HG03060 (cell line): ENCODE data around the gene CEMP1.

Source experiments
- ATAC-seq: cut with Tn5 transposase; IDR thresholded peaks from one replicate; pipeline ENCODE4 v1.9.1; 2021; ENCODE audit warnings: low read depth, moderate number of reproducible peaks; ENCODE audit not compliant: unreplicated experiment

Gene CEMP1

DNA sequence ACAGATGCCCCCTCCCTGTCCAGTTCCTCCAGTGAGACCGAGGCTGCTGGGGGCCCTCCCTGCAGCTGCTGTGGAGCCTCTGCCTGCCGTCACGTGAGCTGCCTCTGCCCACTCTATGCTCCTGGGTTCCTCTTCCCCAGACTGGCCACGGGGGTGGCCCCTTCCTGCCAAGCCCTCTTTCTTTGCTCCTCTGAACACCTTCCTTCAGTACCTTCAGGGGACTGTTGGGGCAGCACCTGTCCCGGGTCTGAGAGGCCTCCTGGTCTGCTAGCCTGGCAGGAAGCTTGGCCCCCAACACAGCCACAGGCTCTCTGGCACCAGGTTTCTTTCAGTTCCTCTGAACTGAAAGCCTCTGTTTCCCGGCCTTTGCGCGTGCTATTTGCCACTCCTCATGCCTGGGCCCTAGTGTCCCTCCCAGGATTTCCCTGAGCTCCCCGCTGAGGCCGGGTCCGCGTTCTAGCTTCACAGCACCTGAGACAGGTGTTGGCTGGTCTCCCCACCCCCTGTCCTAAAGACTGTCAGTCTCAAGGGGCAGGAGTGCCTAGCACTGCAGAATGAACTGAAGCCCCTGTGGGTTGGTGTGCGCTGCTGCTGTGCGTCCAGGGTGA is 24.1 kb downstream of the CEMP1 start:
- no peak for ATAC-seq

GRCh38 chr16:2505695-2506094 is 25.5 kb downstream of the CEMP1 start:
- ATAC-seq: no peak

DNA sequence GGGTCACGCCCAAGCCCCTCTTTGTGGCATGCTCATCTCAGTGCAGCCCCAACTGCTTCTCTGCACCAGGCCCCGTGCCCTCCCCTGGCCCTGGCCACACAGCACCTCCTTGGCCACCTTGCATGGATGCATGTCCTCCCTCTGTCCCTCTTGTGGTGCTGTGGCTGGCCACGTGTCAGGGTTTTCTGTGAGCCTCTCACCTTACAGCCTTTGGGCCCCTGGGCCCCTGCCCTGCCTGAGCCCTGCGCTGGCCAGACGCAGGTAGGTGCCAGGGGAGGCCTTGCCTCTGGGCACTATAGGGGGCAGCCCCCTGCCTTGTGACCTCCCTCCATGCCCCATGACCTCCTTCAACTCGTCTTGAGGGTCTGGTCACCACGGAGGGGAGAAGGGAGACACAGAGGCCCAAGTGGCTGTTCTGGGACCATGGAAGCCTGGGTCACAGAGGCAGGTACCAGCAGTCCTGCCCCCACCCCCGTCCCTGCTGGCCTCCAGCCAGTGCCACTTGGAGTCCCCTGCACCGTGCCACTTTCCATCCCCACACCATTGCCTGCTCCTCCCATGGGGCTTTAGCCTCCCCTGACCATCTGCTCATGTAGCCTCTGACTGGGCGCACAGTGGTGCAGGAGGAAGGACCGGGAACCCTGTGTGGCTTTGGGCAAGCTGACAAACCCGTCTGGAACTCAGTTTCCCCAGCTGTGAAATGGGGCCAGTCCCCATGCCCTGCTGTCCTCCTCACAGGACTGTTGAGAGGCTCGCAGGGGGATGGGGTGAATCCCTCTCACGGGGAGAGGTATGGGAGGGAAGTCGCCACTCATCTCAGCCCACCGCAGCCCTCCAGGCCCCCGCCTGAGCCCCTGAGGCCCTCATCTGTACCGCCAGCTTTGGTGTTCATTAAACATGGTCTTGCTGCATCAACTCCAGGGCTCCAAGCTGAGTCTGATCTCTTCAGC is 29.0 kb downstream of the CEMP1 start:
- no peak for ATAC-seq

DNA sequence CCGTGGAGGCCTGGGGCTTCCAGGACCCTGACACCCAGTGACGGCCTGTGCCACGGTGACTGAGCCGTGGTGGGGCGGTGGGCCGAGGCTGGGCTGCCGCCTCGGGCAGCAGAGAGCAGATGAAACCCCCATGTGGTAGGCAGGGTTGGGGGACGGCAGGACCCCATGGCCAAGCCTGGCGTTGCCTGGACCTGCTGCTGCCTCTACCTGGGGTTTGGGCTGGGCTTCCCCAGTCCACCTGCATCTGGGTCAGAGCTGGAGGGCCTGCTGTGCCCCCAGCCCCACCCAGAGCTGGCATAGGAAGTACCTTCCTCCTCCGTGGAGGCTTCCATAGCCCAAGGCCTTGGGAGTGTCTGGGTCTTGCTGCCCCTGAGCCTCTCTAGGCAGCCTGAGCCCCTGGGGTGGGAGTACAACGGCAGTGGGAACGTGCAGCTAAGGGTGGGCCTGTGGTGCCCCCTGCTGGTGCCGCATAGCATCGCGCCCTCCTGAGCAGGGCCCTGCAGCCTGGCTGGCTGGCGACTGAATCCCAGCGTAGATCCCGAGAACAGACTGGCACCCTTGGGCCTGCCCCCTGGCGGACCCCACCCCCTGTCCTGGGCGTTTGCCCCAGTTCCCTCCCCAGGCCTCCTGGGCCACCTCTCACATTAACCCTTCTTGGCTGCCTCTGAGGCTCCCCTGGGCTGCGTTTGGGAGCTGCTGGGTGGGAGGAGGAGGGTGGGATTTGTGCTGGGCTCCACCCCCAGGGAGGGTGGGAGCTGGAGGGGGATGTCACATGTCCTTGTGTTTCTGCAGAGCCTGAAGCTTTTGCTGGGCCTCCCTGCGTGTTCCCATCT is 30.1 kb downstream of the CEMP1 start:
- peak; percentile 44 for ATAC-seq

- ATAC-seq: no peak
These were observed 30.7 kb downstream of the CEMP1 start for GRCh38 chr16:2500430-2500917.

DNA sequence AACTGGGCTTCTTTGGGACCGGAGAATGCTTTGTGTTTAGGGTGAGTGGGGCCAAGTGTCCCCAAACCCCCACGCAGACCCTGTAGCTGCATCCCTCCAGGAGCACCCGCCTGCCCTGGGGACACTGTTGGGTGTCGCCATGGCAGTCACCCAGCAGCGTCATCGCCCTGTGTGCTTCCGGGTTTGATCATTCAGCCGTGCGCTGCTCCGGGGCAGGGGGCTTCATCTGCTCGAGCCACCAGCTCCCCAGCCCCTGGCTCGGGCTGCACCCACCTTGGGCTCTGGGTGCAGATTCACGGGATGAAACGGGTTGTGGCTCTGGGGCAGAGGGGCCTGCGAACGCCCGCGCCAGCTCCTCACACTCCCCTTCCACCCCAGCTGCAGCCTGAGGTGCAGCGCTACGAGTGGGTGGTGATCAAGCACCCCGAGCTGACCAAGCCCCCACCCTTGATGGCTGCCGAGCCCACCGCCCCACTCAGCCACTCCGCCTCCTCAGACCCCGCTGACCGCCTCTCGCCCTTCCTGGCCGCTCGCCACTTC is 31.2 kb downstream of the CEMP1 start:
- ATAC-seq: no peak

DNA sequence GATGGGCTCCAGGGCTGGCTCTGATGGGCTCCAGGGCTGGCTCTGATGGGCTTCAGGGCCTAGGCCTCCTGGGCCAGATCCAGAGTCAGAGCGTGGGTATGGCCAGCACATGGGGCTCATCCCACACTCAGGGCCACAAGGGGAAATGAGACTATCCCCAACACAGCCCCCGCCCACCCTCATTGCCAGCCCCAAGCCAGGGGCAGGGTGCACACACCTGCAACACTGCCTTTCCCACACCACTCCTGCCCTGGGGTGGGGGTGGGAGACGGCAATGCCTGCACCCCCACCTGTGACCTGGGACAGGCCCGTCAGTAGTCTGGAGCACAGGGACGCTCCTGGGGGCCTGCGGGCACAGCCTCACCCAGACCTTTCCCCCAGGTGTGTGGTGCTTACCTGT is 31.8 kb downstream of the CEMP1 start:
- ATAC-seq: no peak

DNA sequence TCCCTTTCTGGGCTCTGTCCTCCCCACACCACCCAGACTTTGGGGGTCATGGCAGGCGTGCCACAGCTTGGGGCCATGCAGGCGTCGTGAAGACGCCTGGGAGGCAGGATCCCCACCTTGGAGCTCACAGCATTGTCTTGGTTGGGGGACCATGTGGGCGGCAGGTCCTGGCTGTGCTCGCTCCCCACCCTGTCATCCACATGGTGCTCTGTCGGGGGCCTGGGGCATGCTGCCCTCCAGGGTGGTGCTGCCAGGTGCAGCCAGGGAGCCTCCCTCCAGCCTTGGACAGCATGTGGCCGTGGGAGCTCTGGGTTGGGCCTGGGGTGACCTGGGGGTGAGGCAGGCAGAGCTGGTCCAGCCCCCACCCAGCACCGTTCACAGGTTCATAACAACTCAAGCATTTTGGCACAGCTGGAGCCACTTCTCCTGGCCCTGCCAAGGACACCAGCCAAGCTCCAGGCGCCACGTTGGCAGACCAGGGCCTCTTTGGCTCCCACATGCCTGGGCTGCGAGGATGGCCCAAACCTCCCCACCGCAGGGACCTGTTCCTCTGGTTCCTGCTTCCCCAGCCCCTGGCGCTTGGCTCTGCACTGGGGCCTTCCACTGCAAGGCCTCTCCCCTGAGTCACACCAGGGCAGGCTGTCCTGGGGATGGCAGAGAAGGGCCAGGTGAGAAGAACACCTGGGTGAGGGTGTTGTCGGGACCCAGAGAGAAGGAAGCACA is 32.5 kb downstream of the CEMP1 start:
- no peak for ATAC-seq

GRCh38 chr16:2497695-2498484 is 33.3 kb downstream of the CEMP1 start:
- no peak for ATAC-seq

DNA sequence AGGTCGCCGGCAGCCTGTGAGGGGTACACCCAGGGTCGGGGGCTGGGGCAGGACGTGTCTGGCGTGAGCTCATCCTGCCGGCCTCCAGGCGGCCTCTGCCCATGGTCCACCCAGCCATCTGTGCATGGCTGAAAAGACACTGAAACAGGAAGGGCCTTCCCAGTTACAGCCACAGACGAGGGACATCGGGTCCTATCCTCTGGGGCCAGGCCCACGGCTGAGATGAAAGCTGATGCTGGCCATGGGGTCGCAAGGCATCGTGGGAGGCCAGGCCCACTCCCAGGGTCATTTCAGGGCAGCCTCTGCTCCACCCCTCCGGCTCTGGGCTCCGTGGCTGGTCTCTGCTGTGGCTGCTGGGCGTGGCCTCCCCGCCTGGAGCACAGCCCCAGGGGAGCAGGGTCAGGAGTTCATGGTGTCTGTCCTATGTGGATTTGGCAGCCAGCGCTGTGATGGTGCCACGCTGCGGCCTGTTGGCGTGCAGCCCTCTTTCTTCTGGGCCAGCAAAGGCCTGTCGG is 34.0 kb downstream of the CEMP1 start:
- ATAC-seq: no peak

GRCh38 chr16:2496223-2497115 is 34.7 kb downstream of the CEMP1 start:
- no peak for ATAC-seq

GRCh38 chr16:2495041-2495440 is 36.2 kb downstream of the CEMP1 start:
- ATAC-seq: no peak

- ATAC-seq: no peak
These were observed 36.6 kb downstream of the CEMP1 start for GRCh38 chr16:2494616-2495015.

- ATAC-seq: no peak
These were observed 37.6 kb downstream of the CEMP1 start for GRCh38 chr16:2493605-2494004.

GRCh38 chr16:2492292-2492691 is 38.9 kb downstream of the CEMP1 start:
- no peak for ATAC-seq

DNA sequence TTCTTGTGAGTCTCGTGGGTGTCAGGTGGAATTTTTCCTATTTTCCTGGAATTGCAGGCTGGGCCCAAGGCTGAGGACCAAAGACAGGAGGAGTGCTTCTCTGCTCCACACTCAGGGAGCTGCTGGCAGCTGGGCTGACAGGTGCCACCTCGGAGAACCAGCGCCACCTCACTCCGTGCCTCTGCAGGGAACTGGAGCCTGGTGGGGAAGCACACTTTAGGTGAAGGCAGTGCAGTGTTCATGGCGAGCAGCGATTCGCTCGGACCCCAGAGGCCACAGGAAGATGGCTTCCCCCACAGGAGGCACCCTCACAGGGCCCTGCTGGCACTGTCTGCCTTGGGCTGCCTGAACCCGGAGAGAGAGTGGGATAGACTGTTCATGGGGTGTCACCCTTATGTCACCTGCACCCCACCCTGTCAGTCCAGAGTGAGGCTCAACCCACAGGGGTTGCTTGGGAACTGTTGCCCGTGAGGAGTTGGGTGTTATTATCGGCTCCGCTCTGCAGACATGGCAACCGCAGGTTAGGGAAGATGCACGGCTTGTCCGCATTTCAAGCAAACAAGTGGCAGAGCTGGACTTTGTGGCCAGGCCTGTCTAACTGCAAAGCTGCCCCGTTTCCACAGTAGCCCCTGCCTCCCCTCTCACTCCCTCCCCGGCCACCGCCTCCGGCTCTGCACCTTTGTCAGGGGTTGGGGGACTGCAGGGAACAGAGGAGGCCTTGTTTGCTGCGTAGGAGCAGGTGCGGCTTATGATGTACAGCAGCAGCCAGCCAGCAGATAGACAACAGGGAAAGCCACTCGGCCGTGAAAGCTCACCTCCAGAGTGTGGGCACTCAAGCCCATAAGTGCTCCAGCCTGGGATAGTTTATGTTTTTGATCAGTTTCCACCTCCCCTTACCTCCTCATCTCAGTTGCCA is 40.8 kb downstream of the CEMP1 start:
- ATAC-seq: no peak

- ATAC-seq: no peak
These were observed 41.6 kb downstream of the CEMP1 start for GRCh38 chr16:2489581-2489980.
